ENCODE measurements around the gene VAMP5.
"Not testable (repeated sequence)": the region's sequence is repeated elsewhere in the genome, so short reads cannot be mapped to it uniquely, and the experiment has no call there.

The VAMP5 gene

DNA sequence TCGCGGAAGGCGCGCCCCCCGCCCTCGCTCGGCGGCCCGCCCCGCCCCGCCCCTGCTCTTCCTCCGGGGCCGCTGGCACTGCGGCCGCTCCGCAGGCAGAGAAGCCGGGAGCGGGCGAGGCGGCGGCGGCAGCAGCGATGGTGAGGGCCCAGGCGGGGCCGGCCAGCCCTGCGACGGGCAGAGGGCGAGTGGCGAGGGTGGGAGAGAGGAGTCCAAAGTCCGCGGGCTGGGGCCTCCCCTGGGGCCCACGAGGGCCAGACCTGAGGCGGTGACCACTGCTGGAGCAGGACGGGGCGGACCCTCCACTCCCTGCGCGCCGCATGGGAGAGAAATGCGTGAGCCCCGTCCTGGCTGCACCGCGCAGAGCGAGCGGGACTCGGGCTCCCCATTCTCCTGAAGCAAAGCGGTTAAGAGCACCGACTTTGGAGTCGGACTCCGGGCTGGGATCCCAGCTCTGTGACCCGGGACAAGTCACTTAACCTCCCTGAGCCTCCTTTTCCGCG lies at the start of gene VAMP5:
Gene VAMP5, plus strand, starts transcription at position 78 of the 503 bp plus-strand sequence. Its CDS starts 60 bp downstream, at position 138.
- peak; percentile 65 for DNase-seq (ENCODE audit: low spot score)

DNA sequence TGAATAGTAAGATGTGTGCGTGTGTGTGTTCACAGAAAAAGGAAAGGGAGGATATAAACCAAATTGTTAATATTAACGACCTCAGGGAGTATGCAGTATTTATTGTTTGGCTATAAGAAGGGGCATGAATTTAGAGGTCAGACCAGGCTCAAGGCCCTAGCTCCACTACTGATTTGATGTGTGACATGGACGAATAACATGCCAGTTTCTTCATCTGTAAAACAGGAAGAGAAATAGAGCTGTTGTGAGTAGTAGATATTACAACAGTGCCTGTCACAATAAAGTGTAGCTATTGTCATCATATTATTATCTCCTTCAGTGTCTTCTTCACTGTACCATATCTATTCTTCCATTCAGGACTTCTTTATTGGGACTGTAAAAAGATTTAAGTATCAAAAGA lies 49.4 kb upstream of the VAMP5 start:
- no peak for DNase-seq (ENCODE audit: low spot score)

GRCh38 chr2:85536479-85536878 lies 47.8 kb upstream of the VAMP5 start:
- DNase-seq (ENCODE audit: low spot score), result no peak

DNA sequence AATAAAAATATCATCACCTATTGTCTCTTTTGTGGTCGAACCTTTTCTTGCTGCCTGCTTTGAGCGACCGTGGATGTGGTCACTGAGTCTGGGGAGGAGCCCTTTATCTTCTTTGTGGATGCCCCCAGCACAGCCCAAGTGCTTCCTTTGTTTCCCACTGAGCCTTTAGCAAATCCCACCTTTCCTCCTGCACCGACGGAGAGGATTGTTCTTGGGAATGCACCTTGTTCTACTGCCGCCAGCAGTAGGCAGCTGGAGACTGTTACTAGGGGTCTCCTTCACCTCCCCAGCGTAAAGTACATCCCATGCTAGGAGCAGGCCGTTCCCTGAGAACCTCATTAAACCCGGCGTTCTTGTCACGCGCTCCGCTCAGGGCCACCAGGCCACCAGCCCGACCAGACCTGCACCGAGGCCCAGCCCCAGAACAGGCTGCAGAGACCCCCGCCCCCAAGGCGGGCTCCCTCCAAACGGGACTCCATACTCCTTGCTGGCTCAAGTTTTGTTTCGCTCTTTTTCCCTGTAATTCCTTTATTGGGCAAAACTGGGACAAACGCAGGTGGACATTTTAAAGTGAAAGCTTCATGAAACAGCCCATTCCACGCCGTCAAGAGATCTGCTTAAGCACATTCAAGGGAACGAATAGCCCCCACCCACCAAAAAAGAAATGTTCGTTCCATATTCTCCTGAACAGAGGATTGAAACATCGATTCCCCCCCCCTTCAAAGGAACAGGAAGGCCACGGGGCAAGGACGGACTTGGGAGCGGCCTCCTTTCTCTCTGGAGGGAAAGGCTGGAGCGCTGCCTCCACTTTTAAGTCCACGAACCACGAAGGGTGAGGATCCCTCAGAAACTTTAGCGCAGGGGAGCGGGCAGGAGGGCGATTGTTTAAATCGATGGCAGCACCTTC lies 46.4 kb upstream of the VAMP5 start:
- peak; percentile 37 for DNase-seq (ENCODE audit: low spot score)

DNA sequence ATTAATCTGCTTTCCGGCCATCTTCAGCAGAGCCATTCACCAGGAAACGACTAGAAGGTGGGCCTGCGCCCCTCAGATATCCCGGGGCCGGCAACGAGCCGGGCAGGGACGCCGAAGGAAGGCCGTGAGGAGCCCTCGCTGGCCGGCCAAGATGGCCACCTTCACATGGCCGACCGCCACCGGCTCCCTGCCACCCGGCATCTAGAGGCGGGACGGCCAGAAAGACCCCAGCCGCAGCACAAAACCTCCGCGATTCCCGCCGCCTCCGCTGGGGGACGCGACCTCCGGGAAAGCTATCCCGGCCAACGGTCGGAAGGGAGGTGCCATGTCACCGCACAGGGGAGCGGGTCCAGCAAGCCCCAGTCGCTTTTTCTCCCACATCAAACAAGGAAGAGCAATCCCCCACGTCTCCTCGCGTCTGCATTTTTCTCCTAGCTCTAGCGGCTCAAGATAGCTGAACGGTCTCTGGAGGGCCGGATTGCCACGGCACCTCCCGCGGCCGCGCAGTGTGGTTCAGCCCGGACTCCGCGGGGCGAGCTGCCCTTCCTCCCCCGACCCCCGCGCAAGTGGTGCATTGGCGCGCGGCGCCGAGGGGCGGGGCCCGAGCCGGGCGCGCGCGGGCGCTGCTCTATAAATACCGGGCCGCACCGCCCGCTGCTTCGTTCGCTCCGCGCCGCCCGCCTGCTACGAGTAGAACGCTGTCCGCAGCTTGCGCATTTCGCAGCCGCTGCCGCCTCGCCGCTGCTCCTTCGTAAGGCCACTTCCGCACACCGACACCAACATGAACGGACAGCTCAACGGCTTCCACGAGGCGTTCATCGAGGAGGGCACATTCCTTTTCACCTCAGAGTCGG lies 45.5 kb upstream of the VAMP5 start, which contains the start of gene MAT2A:
Gene MAT2A, plus strand, starts transcription at position 662 of the 854 bp plus-strand sequence. Its CDS starts 120 bp downstream, at position 782.
- peak; percentile 91 for DNase-seq (ENCODE audit: low spot score)

DNA sequence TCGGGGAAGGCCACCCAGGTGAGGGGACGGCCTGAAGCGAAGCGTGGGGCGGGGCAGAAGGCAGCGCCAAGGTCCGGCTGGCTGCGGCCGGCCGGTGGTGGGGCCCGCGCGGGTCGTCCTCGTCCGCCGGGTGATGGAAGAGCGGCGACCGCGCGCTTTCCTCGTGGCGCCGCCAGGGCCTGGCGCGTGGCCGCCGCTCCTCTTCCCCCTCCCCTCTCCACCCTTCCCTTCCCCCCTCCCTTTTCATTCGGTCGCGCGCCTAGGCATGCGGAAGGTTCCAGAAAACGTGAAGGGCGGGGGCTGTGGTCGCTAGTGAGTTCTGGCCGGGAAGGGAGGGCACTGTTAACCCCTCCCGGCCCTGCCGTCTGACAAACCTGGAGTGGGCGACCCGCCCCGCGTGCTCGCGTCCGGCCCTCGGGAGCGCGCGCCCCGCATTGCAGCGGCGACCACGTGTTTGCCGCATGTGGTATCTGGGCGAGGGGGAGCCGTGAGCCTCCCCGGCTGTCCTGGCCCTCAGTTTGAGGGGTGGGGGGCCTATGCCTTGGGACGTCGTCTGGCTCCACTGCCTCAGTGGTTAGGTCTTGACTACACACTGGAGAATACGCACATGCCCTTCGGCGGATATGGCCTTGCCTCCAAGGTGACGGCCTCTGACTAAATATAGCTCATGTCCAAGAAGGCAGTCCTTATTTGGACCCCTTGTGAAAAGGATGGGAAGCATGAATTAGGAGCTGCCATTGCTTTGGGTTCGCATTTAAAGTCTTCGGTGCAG lies 44.7 kb upstream of the VAMP5 start:
- peak; percentile 40 for DNase-seq (ENCODE audit: low spot score)

DNA sequence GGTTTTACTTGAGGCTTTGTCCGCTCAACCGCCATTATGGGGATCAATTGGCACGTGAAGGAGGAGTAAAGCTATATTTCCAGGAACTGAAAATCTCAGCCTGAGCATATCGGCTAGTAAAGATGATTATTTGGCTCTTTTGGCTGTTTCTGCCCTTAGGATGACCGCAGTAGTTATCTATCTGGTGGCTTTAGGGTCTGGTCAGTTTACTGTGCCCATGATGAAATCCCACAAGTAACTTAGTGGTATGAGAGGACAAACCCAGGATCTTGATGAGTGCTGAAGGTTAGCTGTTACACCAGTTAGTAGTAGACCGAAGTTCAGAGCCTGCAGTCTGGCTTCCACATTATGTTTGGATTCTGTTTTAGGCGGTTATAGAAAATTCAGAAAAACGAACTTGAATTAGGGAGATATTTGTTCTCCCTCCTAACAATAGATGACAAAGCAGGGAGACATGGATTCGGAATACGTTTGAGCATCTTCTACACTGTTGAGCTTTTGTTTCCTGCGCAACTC lies 44.0 kb upstream of the VAMP5 start:
- DNase-seq (ENCODE audit: low spot score), result no peak

DNA sequence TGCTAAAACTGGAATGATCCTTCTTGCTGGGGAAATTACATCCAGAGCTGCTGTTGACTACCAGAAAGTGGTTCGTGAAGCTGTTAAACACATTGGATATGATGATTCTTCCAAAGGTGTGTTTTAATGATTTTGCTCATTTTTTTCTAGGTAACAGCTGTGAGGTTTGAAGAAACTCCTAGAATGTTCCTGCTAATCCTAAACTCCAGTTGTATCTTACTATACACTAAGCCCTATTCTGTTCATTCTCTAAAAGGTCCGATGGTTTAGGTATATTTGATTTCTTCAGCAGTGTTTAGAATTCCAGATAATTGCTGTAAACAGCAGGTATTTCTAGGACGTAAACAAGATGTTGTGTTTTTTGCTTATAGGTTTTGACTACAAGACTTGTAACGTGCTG lies 43.0 kb upstream of the VAMP5 start:
- DNase-seq (ENCODE audit: low spot score), result no peak

- DNase-seq (ENCODE audit: low spot score), result no peak
These were observed 42.3 kb upstream of the VAMP5 start for GRCh38 chr2:85541753-85542457.

GRCh38 chr2:85542777-85543176 lies 41.5 kb upstream of the VAMP5 start:
- no peak for DNase-seq (ENCODE audit: low spot score)

DNA sequence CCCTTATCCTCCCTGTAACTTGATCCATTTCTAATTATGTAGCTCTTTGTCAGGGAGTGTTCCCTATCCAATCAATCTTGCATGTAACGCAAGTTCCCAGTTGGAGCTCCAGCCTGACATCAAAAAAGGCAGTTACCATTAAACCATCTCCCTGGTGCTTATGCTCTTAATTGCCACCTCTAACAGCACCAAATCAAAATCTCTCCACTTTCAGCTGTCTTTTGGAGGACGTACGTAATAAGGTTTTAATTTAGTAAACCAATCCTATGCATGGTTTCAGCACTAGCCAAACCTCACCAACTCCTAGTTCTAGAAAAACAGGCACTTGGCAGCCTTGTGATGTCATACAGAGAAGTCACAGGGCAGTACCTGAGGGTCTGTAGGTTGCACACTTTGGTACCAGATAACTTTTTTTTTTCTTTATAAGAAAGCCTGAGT lies 40.0 kb upstream of the VAMP5 start:
- not testable (repeated sequence) for DNase-seq (ENCODE audit: low spot score)

DNA sequence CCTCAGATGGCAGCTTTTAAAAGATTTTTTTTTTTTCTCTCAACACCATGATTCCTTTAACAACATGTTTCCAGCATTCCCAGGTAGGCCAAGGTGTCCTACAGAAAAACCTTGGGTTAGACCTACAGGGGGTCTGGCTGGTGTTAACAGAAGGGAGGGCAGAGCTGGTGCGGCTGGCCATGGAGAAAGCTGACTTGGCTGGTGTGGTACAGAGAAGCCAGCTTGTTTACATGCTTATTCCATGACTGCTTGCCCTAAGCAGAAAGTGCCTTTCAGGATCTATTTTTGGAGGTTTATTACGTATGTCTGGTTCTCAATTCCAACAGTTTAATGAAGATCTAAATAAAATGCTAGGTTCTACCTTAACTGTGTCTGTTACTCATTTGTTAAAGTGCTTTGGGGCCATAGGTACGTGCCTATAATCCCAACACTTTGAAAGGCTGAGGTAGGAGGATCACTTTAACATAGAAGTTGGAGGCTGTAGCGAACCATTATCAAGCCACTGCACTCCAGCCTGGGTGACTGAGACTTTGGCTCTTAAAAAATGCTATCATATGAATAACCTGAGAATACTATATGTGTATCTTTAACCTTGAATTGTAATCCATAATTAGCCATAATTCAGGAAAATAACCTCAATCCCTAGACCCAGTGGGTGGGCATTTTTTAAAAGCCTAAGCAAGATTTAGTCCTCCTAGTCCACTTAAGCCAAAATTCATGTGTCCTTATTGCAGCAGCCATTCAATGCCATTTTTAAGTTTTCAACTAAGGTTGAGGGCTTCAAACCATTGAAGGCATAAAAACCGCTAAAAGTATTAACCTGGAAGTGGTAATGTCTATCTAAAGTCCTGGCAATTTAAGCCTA lies 39.1 kb upstream of the VAMP5 start:
- not testable (repeated sequence) for DNase-seq (ENCODE audit: low spot score)

- DNase-seq (ENCODE audit: low spot score), result no peak
These were observed 38.4 kb upstream of the VAMP5 start for GRCh38 chr2:85545780-85546240.

DNA sequence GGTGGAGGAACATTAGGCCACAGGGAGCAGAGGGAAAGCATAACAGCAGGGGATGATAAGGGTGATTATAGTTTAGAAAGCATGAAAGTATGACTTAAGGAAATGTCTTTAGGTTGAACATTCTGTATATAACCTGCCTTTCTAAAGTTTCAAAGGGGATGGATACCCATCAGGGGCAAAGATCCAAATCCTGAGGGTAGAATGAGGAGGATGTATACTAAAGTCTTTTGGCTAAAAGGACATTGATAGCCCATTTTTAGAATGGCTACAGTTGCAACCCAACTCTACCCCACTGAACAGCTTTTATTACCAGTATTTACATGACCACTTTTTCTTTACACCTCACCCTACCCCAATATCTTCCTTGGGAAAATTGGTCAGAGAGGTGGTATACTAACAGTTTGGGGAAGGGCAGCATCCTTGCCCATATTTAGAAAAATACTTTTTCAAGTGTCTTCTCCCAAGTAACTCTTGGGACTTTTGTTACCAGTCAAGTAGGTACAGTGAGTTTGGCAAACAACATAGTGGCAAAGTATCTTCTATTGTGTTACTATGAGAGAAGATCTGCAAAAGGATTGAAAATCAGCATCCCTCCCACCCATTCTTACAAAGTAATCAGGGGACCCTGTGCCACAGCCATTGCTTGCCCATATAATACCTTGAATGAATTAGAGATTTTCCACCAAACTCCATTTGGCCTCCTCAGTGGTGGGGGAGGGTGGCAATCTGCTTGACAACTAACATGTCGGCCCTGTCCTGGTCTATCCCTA lies 37.0 kb upstream of the VAMP5 start:
- DNase-seq (ENCODE audit: low spot score), result no peak

DNA sequence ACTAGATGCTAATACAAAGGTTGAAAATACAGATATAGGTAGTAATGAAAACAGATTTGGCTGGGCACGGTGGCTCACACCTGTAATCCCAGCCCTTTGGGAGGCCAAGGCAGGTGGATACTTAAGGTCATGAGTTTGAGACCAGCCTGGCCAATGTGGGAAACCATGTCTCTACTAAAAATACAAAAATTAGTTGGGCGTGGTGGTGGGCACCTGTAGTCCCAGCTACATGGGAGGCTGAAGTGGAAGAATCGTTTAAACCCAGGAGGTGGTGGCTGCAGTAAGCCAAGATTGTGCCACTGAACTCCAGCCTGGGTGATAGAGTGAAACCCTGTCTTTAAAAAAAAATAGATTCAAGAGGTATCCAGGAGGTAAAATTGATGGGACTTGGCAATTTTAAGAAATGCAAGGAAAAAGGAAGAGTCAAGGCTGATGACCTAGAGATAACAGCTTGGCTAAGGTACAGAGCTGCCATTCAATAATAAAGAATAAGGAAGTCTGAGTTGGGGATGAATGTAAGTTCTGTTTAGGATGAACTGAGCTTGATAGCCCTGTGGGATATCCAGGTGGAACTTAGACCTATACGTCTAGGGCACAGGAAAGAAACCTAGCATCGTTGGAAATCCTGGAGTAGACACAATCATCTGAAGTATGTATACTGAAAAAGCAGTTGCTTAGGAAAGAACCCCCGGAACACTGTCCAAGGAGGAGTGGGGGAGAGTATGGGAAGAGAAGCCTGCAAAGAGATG lies 36.2 kb upstream of the VAMP5 start:
- DNase-seq (ENCODE audit: low spot score), result no peak

DNA sequence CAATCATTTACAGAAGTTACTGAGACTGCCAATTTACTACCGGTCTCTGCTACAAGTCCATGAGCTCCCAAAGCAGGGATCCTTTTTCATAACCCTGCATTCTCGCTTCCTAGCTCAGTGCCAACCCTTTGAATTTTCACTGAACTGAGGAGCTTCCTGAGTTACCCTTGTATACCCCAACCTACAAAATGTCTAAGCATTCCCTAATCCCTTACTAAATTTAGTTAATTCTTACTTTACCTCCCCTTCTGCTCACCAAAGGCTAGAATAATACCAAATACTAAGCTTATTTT lies 35.7 kb upstream of the VAMP5 start:
- no peak for DNase-seq (ENCODE audit: low spot score)

- DNase-seq (ENCODE audit: low spot score), result no peak
These were observed 35.1 kb upstream of the VAMP5 start for GRCh38 chr2:85549095-85549494.

DNA sequence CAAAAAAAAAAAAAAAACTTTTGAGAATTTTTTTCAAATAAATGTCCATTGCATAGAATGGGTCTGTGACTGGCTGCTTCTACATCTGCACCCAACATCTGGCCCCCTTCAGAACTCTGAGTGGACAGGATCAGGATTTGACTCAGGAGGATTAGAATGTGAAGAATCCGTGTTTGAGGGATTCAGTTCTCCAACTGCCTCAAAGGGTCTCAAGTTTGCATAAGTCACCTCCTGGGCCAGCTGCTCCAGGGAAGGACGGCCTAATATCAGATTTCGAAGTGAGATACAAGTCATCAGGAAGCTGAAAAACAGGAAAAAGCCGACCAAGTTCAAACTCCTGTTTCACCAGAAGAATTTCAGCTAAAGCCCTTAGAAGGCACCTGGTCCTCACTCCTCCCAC lies 34.4 kb upstream of the VAMP5 start:
- DNase-seq (ENCODE audit: low spot score), result no peak

Measured in iPS-NIHi11 (cell line).